ENCODE data around the gene BCOR.

DNA sequence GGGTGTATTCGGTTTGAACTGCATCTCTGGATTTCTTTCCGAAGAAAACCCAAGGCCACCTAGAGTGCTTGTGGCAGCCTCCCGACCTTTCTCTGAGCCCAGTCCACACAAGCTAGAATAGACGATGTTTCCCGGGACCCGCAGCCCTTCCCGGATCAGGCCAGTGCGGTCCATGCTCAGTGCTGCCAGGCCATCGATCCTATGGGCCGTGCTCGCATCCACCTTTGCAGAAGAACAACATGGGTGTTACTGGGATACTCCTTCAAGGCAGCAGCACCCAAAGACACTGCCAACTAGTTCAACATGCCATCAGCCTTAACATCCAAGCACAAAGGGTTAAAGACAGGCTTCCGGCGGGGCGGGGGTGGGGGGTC is 22.8 kb downstream of the BCOR start:
- TF ChIP-seq, protein P1, sequence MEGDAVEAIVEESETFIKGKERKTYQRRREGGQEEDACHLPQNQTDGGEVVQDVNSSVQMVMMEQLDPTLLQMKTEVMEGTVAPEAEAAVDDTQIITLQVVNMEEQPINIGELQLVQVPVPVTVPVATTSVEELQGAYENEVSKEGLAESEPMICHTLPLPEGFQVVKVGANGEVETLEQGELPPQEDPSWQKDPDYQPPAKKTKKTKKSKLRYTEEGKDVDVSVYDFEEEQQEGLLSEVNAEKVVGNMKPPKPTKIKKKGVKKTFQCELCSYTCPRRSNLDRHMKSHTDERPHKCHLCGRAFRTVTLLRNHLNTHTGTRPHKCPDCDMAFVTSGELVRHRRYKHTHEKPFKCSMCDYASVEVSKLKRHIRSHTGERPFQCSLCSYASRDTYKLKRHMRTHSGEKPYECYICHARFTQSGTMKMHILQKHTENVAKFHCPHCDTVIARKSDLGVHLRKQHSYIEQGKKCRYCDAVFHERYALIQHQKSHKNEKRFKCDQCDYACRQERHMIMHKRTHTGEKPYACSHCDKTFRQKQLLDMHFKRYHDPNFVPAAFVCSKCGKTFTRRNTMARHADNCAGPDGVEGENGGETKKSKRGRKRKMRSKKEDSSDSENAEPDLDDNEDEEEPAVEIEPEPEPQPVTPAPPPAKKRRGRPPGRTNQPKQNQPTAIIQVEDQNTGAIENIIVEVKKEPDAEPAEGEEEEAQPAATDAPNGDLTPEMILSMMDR (IDR thresholded peaks at IDR 0.05): no peak
- no peak for TF ChIP-seq POLR2A (IDR thresholded peaks at IDR 0.05)
